GM18867 (cell line): ENCODE measurements around the gene TPI1.

Source experiments
- ATAC-seq: cut with Tn5 transposase; IDR thresholded peaks from one replicate; pipeline ENCODE4 v1.9.1; 2021; ENCODE audit warnings: mild to moderate bottlenecking, moderate library complexity; ENCODE audit not compliant: unreplicated experiment

The TPI1 gene

GRCh38 chr12:6828781-6829535, 38.4 kb upstream of the TPI1 start:
- no peak for ATAC-seq

DNA sequence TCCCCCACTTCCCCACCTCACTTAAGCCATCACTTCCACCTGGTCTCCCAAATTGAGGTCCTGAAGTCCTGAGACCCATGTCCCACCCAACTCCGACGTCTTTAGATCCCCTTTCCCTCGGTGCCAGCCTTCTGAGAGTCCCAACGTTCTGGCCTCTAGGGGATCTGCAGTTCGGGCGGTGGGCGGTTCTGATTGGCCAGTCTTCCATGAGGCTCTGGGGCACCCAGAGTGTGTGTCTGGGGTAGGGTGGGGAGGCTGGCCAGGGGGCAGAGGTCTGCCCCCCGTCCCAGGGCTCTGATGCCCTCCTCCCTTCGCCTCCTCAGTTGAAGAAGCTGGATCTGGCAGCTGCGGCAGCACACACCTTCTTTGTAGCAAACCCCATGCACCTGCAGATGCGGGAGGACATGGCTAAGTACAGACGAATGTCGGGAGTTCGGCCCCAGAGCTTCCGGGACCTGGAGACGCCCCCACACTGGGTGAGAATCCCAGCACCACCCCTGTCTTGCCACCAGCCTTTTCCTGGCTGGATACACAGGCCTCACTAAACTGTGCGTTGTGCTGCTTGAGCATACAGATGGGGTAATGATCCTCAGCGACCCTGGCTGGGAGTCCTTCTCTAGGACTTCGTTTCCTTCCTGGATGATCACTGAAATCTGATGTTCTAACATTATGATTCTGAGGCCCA, 37.7 kb upstream of the TPI1 start:
- ATAC-seq, result no peak

- ATAC-seq, result no peak
Observed at GRCh38 chr12:6830286-6830890, 36.9 kb upstream of the TPI1 start.

DNA sequence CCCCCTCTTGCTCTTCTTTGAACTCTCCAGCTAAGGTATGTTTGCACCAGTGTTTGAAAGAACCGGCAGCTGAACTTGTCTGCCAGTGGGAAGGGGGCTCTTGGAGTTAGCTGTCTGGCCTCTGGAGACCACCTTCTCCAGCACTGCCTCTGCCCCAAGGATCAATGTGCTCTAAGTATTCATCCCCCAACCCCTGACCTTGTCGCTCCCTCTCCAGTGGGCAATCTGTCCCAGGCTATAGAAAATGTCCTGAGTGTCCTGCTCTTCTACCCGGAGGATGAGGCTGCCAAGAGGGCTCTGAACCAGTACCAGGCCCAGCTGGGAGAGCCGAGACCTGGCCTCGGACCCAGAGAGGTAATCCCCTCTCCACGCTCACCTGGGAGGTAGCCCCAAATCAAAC, 36.3 kb upstream of the TPI1 start:
- ATAC-seq, result no peak

DNA sequence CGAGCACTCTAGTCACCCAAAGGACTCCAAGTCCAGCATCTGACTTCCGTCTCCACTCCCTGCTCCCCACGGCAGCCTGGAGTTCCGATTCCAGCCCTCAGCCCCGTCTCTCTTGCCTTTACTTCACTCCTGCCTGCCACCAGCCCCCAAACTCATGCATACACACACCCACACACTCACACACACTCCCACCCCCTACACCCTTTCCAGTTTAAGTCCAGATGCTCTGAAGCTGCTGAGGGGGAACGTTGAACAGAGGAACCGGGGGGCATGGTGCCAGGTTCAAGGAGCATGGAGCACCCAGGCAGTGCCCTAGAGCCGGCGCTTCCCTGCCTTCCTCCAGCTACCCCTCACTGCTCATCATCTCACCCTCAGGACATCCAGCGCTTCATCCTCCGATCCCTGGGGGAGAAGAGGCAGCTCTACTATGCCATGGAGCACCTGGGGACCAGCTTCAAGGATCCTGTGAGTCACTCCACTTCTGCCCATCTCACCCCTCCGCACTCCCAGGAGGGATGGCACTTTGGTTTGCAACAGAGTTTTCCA, 35.8 kb upstream of the TPI1 start:
- no peak for ATAC-seq

DNA sequence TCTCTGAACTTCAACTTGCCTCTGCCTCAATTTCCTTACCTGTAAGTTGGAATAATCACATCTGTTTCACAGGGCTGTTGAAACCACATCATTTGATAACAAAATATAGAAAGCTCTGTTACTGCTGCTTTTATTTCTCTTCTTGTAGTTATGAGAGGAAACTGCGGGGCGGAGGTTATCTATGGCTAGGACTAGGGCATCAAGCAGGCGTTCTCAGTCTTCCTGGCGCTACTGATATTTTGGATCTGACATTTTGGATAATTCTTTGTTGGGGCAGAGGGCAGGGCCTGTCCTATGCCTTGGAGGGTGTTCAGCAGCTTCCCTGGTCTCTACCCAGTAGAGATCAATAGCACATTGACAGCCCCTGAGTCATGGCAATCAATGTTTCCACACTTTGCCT, 35.2 kb upstream of the TPI1 start:
- no peak for ATAC-seq

- ATAC-seq, result no peak
Observed at GRCh38 chr12:6833189-6833890, 34.0 kb upstream of the TPI1 start.

GRCh38 chr12:6834254-6834653, 33.1 kb upstream of the TPI1 start:
- ATAC-seq, result no peak

DNA sequence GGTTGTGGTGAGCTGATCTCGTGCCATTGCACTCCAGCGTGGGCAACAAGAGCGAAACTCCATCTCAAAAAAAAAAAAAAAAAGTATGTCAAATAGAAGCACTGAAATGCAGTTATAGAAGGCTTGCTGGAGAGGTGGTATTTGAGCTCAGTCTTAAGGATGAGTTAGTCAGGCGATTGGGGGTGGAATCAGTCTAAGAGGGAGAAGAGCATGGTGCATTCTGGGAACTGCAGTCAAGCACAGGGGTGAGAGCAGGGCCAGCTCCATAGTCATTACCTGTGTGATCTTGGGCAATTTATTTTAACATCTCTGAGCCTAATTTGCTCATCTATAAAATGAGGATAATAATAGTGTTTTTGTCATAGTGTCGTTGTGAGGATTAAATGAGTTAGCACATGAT, 32.5 kb upstream of the TPI1 start:
- ATAC-seq, result no peak

DNA sequence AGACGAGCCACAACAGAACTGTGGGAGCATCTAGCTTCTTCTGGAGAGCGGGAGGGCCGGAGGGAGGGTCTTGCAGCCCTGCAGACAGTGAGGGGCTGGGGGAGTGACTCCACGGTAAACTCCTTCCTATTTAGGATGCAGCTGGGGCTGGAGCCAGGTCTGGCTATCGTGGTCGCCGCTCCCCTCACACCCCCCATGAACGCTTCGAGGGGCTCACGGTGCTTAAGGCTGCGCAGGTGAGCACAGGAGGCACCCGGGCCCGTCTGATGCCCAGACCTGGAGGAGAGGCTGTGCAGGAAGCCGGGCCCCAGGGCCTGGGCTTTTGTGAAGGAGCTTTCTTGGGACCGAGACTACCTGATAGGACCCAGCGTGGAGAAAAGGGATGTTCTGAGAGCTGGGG, 30.5 kb upstream of the TPI1 start:
- ATAC-seq, result no peak

DNA sequence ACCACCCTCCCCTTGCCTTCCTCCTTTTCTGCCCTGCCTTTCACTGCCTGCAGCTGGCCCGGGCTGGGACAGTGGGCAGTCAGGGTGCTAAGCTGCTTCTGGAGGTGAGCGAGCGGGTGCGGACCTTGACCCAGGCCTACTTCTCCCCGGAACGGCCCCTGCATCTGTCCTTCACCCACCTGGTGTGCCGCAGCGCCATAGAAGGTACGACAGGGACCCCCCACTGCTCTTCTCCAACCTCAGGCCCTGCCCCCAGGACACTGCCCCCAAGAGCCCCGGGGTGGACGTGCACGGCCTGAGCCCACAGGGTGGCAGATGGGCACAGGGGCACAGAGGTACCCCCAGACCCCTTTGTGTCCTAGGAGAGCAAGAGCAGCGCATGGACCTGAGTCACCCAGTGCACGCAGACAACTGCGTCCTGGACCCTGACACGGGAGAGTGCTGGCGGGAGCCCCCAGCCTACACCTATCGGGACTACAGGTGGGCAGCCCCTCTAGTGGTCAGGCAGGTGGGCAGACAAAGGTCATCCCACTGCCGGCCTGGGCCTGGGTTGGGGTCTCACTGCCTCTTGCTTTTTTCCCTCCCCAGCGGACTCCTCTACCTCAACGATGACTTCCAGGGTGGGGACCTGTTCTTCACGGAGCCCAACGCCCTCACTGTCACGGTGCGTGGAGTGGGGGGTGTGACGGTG, 29.8 kb upstream of the TPI1 start:
- ATAC-seq, result no peak

GRCh38 chr12:6838854-6839253, 28.5 kb upstream of the TPI1 start:
- no peak for ATAC-seq

GRCh38 chr12:6839482-6840201, 27.7 kb upstream of the TPI1 start:
- peak; percentile 79 for ATAC-seq

DNA sequence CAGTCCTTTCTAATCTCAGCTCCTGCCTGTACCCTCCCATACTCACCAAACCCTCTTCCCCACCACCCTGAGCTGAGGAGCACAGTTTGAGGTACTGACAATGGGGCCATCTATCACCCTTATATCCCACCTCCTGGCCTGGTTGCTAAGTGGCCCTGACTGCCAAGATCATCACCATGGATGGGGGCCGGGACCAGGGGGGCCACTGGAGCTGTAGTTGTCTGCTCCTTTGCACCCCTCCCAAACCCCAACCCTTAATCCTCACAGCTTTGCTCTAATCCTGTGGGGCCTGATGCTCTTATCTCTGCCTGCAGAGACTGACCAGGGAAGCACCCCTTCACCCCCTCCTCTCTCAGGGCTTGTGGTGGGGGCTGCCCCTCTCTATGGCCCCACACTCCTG, 27.0 kb upstream of the TPI1 start:
- no peak for ATAC-seq

GRCh38 chr12:6840761-6841515, 26.4 kb upstream of the TPI1 start, which contains the start of gene GNB3:
GNB3 (plus strand) TSS chr12:6840925; CDS start chr12:6841288, 363 bp downstream.
- ATAC-seq, result no peak

- no peak for ATAC-seq
Observed at GRCh38 chr12:6842075-6842474, 25.3 kb upstream of the TPI1 start.

GRCh38 chr12:6843118-6843902, 24.0 kb upstream of the TPI1 start:
- no peak for ATAC-seq

- ATAC-seq, result no peak
Observed at GRCh38 chr12:6845395-6845794, 21.9 kb upstream of the TPI1 start.
